Vagina (tissue), 2 donors: ENCODE results near the gene SERGEF.

Experiments
- CTCF ChIP-seq, 3 experiments: fragments of 450-650 bp in 2 of 3; fragments of 200-600 bp in 1 of 3; sonication (generic) in 1 of 3; IDR thresholded peaks; one replicate each; pipeline ENCODE4 v1.5.1; 2017 to 2019; ENCODE audit warnings: antibody characterized with exemption in 3 of 3, mild to moderate bottlenecking in 2 of 3, moderate library complexity in 2 of 3
- POLR2A ChIP-seq, 2 donors: fragments of 450-650 bp; IDR thresholded peaks; one replicate each; pipeline ENCODE4 v1.6.1; 2017; ENCODE audit warnings: antibody characterized with exemption in 2 of 2, mild to moderate bottlenecking in 2 of 2, moderate library complexity in 2 of 2
- POLR2AphosphoS5 ChIP-seq, 2 donors: sonication (generic); formaldehyde crosslinking; IDR thresholded peaks; one replicate each; pipeline ENCODE4 v1.9.0; 2017; ENCODE audit warnings: antibody characterized with exemption in 2 of 2, mild to moderate bottlenecking in 2 of 2, low read depth in 1 of 2; ENCODE audit not compliant: insufficient read depth in 1 of 2

DNA sequence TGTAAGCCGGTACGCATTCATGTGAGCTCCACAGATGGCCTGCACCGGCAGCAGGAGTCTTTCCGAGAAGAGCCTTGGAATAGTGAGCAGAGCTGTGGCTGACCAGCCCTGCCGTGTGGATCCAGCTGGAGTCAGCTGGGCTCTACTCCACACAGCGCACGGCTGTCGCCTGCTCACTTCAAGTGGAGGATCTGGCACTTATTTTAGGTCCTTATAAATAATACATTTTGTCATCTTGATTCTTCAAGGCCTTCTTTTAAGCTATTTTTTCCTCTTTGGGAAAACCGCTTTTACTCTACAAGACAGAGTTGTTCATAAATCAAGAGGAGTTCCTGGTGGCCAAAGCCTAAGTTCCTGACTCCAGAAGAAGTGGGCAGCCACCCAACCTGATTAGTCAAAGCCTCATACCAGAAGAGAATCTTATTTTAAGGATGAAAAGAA lies 184.5 kb downstream of the SERGEF start:
- TF ChIP-seq CTCF (IDR thresholded peaks at IDR 0.05) (no peak), POLR2A (IDR thresholded peaks at IDR 0.05) (no peak), POLR2AphosphoS5 (IDR thresholded peaks at IDR 0.05; ENCODE audit: insufficient read depth in 1 of 2, low read depth in 1 of 2) (no peak)
